HS-5 (cell line): Measurements from ENCODE around the gene TAC3.
"Not testable (repeated sequence)": the region's sequence is repeated elsewhere in the genome, so short reads cannot be mapped to it uniquely, and the experiment has no call there.

Source experiments
- DNase-seq: peaks from one replicate; pipeline ENCODE4 v3.0.0-alpha.2; 2012; ENCODE audit warnings: low read depth

Gene TAC3

DNA sequence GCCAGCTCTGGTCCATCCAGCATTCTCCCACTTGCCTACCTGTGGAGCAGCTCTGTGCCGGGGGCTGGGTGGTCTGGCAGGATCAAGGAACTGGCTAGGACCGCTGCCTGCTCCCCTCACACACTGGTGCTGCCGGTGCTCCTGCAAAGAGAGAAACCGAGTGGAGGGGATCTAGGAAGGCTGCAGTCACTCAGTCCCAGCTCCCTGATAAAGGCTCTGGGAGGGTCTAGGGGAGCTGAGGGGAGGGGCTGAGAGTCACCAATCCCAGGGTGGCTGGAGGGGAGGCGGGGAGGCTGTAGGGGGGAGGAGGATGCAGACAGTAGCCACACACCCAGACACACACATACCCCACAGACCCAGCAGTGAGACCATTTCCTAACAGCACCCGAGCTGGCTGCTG, at the start of gene TAC3:
Gene TAC3, minus strand, starts transcription at position 182 of the 400 bp plus-strand sequence. CDS start 732 bp downstream, outside the sequence.
- DNase-seq, result no peak

DNA sequence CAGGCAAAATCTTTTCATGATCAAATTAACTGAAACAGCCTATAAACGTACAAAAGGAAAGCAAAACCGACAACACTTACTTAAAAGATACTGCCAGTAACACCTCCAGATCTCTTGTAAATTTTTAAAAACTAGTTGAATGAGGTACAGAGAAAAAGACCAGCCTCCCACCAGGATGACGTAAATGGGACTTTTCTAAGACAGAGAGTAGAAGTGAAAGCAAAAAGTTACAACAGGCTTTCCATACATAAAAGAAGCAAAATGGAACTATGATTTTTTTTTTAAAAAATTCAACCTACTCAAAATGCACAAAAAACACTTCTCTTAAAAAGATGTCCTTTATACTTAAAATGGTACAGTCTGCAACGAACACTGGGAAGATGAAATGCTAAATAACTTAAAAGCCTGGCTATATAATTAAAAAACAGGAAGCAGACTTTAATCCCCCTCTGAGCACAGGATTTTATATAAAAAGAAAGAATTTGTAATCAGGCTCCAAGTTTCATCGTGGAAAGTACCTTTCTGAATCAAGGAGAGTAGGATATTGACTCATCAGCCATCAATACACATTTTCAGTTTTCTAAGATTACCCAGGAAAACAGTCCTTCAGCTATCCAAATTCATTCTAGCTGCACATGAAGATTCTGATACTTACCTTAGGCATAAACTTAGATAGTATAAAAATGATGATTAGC, 47.8 kb upstream of the TAC3 start:
- DNase-seq, result no peak

DNA sequence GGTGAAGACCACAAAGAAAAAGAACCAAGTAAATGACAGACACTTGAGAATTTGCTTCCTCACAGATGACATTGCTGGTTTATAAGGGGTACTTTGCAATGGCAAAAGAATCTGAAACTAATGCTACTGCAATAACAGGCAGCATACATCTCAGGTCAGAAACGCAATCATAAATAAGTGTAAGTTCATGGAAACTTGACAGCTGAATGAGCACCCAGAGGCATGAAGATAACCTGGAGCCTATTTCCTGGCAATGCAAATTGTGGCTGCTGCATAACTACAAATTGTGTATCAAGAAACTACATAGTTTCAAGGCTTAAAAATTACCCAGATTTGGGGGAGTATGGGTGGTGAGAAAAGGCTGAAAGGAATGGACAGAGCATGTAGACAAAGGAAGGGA, 42.1 kb upstream of the TAC3 start:
- no peak for DNase-seq

DNA sequence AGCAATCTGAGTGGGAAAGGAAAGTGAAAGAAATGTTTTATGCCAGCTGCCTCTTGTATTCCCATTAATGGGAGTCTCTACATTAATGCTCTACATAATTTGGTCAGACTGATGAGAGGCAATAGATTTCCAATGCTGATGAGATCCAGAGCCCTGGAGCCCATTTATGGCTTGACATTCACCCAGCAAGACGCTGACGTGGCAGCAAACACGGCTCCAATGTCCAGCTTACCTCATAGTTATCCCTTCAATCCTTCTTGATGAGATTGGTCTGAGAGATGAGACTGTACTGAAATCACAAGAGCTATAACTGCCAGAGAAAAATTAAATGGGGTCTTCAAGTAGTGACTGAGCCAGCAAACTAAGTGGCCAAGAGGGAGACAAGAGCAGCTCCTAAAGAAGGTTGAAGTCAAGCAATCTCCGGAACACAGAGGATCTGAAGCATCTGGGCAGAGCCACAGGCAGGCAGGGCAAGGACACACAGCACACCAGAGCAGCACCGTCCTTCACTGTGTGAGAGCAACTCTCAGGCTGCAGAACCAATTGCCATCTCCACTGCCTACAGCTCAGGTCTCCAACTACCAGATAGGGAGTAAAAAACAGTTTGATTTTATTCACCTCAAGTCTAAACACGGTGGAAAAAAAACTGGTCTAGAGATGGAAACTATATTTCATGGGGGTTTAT, 40.9 kb upstream of the TAC3 start:
- DNase-seq, result no peak

DNA sequence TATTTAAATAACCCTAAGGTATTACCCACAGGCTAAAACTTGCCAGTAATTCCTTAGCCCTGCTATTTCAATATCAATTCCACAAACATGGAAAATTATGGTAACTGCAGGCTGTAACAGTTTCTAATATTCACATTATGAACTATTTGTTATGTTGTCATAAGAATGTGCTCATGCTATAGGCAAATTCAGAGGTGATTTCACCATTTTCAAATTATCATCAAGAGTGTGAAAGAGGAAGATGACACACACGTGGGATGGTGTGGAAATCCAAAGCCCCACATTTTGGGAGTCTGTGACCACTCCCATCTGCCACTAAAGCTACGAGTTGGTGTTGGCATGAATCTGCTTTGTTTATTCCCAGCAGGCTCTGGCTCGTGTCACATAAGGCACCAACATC, 39.5 kb upstream of the TAC3 start:
- DNase-seq, result no peak

DNA sequence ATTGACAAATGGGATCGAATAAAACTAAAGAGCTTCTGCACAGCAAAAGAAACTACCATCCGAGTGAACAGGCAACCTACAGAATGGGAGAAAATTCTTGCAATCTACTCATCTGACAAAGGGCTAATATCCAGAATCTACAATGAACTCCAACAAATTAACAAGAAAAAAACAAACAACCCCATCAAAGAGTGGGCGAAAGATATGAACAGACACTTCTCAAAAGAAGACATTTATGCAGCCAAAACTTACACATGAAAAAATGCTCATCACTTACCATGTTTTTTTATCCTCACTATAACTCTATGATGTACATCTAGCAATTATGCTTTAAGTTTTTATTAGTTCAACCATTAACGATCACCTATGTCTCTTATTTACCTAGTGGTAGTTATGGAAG, 37.6 kb upstream of the TAC3 start:
- DNase-seq, result not testable (repeated sequence)

DNA sequence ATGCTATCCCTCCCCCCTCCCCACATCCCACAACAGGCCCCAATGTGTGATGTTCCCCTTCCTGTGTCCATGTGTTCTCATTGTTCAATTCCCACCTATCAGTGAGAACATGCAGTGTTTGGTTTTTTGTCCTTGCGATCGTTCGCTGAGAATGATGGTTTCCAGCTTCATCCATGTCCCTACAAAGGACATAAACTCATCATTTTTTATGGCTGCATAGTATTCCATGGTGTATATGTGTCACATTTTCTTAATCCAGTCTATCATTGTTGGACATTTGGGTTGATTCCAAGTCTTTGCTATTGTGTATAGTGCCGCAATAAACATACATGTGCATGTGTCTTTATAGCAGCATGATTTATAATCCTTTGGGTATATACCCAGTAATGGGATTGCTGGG, 36.8 kb upstream of the TAC3 start:
- not testable (repeated sequence) for DNase-seq

DNA sequence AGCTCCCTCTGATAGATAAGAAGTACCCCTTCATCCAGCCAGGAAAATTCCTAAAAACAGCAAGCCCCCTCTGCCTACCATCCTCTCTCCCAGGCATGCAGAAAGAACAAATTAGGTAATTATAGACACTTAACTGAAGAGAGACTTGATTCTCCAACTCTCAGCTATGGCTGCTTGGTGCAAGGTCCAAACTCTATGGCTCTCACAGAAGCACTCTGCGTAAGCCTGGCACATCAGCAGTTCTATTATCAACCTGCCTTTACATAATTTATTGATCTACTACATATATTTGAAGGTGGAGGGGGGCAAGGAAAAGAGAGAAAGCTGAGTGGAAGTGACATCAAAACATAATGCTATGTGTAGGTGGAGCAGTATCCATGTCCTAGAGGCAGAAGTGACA, 34.7 kb upstream of the TAC3 start:
- no peak for DNase-seq

DNA sequence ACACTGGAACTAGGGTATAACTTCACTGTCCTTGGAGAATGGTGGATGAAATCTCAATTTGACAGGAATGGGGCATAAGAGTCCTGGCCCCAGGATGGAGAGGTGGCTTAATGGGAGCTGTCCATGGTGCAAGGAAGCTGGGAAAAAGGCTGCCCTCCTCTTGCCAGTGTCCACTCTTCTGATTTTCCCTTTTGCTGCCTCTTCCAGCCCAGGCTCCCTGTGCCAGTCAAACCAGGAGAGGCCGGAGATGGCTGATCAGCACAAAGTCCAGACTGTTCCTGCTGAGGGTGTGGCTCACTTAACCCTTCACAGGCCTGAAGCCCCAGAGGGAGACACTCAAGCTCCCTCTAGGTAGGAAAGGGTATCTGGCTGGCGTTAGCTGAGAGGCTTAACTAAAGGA, 33.6 kb upstream of the TAC3 start, which contains the start of gene MYO1A:
Gene MYO1A, minus strand, starts transcription at position 240 of the 400 bp plus-strand sequence. CDS start 1,806 bp downstream, outside the sequence.
- DNase-seq, result no peak

DNA sequence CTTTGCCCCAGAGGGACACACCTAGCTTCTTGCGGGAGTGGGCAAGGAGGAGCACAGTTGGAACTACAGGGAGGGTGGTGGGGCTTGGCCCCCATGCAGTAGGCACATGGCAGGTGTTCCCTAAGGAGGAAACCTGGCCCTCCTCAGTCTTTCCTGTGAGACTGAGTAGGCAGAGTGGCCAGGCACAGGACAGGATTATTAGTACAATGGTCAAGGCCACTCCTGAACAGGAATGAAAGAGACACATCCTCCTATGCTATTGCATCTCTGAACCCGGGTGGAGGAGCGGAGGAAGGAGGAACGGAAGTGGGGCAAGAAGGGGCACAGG, 32.8 kb upstream of the TAC3 start:
- no peak for DNase-seq

DNA sequence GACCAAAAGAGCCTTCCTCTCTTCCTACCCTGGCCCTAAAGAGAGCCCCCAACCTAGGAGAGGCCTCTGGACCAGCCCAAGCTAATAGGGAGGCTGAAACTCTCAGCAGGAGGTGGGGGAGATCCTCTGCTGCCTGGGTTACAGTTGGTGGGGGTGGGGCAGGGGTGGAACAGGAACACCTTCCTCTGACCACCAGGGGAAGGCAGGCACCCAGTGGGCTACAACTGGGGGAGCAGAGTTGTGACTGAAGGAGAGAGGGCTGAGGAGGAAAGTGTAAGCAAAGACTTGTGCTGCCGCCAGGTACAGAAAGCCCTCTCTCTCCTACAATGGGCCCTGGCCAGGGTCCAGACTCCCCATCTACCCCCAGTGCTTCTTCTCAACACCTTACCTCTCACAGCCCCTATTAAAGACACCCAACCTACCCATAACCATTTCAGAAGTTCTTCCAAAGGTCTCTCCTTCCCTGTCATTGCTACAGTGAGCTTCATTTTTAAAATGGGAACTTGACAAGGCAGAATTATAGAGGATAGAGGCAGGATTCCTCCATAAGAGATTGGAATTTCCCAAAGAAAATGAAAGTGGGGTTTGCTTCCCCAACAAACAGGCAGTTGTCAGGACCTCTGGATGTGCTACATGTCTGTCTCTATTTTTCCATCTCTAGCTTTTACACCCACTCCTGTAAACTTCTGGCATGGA, 32.2 kb upstream of the TAC3 start:
- no peak for DNase-seq

DNA sequence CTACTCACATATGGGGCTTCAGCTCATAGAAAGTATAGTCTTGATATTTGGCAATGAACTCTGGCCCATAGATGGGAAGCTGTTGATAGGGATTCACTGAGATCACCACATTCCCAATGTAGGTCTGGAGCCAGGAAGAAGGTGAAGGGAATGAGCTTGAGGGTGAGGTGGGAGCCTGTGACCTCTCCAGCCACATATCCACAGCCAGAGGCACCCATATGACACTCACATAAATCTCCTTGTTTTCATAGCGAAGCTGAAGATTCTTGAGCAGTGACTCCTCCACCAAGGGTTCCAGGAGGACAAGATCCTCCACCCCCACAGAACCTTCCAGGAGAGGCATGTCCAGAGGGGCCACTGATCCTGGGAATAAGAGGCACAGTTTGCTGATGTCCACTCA, 31.7 kb upstream of the TAC3 start:
- no peak for DNase-seq

DNA sequence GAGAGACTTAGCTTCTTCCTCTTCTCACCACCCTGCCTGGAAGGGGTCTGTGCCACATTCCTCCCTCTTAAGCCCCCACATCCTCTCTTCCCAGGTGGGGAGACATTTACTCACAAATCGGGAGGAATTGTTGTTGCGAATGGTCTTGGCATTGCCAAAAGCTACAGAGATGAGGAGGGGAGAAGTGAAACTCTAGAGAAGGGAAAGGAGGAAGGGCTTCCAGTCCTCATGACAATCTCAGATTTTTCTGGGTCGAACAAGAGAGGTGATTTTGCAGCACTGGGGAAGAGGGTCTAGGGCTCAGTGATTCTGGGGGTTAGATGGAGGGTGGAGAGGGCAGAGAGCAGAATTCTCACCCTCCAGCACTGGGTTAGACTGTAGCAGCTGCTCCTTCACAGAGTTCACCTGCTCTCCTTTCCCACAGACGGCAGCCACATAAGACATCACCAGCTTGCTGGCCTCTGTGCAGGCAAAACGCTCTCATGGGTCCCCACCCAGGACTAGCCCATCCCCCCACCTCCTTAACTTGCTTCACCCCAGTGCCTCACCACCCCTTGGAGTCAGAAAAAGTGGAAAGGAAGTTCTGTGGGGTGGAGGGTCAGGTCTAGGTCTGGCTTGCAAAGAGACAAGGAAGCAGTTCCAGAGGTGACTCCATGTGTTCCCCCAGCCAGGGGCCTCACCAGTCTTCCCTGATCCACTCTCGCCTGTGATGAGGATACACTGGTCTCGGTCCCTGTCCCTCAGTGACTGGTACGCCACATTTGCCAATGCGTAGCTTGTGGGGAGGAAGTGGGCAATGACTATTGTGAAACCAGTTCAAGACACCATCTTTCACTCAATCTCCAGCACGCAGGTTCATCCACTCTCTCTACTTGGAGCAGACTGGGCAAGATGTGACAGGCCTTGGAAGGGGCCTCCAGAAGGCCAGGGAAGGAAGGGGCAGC, 30.9 kb upstream of the TAC3 start:
- DNase-seq, result no peak

DNA sequence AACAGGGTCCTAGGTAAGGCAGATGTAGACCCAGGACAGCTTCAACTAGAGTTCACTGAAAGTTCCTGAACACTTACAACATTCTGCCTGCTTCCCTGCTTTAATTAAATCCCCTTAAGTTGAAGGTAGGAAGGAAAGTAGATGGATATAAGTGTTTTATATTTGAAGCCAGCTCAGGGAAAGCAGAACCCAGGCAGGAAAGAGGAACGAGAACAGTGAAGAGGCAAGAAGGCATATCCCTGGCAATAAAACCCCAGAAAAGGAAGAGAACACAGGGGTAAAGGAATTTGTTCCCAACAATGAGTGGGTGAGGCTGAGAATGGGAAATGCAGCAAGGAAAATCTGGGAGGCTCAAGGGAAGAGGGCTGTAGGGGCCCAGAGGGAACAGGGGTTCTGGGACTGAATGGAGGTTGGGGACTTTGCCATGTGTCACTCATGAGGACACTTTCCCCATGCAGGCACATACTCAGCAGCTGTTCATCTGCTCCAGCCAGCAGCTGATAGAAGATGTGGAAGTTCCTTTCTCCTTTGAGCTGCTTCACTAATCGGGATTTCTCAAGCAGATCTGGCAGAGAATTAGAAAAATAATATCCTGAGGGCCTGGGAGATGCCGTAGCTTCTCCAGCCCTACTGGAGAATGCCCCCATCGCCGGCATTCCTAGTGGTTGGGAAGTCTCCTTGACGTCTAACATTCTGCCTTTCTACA, 29.9 kb upstream of the TAC3 start:
- no peak for DNase-seq

DNA sequence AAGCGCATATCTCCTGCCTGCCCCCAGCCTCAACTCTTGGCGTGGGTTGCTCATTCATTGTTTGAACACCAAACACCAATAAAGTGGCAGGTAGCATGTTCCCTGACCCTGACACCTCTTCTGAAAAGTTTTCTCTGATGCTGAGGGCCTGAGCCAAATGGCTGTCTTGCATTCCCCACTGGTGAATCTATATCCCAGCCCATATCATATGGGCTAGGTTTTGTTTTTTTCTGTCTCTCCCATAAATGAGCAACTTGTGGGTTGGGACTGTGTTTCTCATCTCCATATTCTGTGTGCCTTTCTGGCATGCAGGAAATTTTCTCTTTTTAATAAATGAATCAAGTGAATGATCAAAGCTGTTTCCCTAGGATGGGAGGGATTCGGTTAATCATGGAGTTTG, 28.6 kb upstream of the TAC3 start:
- DNase-seq, result no peak

DNA sequence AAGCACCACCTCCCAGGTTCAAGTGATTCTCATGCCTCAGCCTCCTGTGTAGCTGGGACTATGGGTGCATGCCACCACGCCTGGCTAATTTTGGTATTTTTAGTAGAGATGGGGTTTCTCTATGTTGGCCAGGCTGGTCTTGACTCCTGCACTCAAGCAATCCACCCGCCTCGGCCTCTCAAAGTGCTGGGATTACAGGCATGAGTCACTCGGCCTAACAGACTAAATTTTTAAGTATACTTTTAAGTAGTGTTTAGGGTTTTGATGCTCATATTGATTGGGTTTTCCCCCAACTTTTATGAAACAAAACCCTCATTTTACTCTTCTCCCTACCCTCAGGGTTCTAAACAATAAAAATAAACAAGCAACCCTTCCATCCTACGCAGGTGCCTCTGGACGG, 28.1 kb upstream of the TAC3 start:
- no peak for DNase-seq

DNA sequence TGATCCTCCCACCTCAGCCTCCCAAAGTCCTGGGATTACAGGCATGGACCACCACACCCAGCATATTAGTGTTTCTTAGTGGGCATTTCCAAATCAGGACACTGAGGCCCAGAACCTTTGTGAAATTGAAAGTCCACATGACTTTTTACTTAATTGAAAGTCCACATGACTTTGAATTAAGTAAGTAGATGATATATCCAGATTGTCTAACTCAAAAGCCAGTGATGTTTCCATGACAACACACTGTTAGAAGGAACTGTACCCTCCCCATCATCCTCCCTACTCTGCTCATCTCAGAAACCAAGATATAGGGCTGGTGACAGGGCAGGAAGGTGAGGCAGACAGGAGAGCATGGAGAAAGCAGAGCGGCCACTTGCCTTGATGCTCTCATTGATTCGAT, 26.4 kb upstream of the TAC3 start:
- no peak for DNase-seq

DNA sequence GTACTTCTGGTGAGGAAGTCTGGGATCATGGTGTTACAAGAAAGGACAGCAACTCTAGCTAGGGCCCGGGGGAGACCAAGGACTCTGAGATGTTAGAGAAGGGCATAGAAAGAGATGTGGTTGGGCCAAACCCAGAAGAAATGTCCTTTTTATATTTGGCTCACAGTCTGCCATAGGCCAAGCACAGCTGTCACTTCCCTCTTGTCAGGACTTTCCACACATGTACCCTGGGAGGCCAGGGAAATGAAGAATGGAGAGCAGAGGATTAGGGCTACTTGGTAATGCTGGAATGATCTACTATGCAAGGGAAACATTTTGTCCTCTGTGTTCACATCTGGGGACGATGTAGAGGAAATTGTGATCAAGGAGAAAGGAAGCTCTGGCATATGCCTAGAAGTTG, 24.4 kb upstream of the TAC3 start:
- no peak for DNase-seq

DNA sequence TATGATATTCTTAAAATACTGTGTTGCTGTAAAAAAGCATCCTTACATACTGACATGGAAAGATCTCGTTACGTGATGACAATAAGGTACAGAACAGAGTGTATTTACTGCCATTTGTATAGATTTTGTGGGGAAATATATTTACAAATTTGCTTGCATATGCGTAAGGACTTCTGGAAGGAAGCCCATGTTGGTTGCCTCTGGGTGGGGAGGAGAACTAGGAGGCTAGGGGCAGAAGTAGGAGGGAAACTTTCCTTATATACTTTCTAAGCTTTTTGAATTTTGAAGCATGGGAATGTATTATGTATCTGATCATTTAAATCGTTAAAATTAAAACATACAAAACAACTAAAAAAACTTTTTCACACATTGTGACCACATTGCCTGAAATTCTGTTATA, 23.9 kb upstream of the TAC3 start:
- no peak for DNase-seq

DNA sequence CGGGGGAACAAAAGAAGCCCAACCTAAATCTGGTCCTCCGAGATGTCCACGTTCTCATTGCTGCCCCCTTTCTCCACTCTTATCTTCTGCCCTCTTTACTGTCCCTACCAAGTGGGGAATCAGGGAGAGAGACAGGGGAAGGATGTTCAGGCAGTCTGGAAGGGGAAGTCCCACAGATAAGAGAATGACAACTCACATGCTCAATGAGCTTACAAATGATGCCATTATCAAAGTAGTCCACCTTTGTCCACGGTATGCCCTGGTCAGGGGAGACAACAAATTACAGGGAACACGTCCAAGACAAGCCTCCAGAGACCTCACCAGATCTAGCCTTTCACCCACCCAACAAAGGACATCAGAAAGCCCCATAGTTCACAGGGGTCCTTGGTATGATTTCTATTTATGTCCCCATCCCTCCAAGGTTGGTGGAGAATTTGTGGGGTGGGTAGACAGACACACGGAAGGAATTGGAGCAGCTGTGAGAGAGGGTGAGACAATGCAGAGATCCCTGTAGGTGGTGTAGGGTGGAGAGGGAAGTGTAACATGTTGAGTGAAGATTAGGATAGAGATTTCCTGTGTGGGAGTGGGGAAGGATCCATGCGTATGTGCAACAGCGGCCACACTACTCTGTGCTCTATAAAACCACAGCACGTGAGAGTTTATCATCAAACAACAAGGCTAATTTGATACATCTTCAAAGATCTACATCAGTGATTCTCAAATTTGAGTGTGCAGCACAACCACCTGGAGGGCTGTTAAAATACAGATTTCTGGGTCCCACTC, 22.9 kb upstream of the TAC3 start:
- DNase-seq, result no peak

DNA sequence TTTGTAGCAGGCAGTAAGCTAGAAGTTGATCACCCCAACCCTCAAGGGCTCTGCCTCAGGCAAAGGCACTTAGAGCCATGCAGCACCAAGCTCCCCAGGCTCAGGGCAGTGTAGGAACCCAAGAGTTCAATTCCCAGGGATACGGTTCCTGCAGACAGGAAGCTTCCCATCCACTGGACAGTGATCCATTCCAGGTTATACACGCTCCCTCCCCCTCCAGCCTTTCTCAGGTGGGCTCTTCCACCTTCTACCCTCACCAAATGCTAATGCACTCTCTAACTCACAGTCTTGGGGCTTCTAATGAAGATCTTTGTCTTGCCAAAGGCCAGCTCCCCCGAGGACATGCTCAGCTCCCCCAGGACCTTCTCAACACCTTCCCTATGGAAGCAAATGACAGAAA, 20.9 kb upstream of the TAC3 start:
- no peak for DNase-seq
